ENCODE results near the gene CRHBP.

- TF ChIP-seq CTCF (conservative IDR thresholded peaks at IDR 0.05) (no peak), EZH2 (IDR thresholded peaks at IDR 0.05; ENCODE audit: low read depth) (no peak)
These were observed 3.2 kb downstream of the CRHBP start for GRCh38 chr5:76956033-76956432.

Data from PC-9 (cell line).